IPS-18c (cell line): ENCODE measurements around the gene SMARCA2.

Experiments used
- H3K4me3 ChIP-seq: 2 replicates; pipeline ENCODE4 v1.7.0; 2013; ENCODE audit warnings: low read depth, mild to moderate bottlenecking, low read length, moderate library complexity; ENCODE audit not compliant: insufficient read depth
- H3K9me3 ChIP-seq: one replicate; pipeline ENCODE4 v1.6.1; 2013; ENCODE audit warnings: mild to moderate bottlenecking, low read length, moderate library complexity; ENCODE audit not compliant: control insufficient read depth, insufficient read depth

SMARCA2 gene

DNA sequence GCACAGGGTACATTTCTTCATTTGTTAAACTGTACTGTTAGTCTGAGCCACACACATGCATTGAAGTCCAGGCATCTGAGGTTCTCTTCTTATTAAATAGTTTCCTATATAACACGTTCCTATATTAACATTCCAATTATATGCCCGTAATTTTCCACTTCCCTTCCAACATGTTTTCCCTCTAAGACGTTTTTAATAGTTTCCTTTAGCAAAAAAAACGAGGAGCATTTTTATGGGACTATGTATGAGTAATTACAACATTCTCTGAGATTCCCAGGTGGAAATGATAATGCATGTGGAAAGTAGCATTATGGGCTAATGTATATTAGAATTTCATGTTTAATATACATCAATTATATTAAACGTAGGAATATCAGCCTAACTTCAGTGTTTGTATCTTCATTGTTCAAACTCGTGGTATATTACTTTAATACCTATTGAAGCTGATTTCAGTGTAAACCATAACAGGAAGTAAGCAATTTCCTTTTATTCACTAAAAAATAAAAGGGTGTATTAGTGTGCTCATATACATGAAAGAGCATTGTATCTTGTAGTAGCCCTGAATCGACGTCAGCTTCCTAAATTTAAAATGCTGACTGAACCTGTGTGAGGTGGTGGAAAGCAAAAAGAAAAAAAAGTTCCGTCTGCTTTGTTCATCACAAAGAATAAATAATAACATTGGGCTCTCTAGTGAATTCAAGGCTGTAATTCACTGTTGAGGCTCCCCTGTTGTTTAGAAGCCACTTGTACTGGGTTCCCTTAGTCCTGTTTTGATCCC, 11.3 kb downstream of the SMARCA2 start:
- Histone ChIP-seq H3K4me3 (no peak overlapping the region), H3K9me3 (no peaks in the 10 kb centered on the region)

DNA sequence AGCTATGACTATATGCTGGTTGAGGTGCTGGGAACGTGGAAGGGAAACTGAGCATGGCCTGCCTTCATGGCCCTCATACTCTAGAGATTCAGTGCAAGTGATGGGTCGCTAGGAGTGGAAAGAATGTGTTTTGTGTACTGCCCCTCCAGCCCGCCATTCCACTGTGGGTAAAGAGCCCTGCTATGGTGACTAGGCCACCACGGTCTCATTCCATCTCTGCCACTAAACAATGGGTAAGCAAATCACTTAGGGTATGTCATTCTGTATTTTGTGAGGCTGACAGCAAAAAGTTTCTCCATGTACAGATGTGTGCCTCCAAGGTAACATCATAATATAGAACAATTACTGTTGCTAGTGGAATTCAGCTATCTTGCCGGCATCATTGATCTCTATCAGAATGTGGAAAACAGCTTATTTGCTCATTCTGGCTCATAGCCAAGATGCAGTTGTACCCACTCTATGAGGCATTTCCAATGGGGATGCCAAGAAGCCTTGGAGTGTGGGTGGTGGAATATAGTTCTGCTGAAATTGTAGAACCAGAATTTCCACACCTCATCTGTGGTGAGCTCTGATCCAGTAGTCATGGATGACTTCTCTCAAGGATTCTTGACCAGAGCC, 12.5 kb downstream of the SMARCA2 start:
- Histone ChIP-seq H3K4me3 (no peak overlapping the region), H3K9me3 (no peaks in the 10 kb centered on the region)

DNA sequence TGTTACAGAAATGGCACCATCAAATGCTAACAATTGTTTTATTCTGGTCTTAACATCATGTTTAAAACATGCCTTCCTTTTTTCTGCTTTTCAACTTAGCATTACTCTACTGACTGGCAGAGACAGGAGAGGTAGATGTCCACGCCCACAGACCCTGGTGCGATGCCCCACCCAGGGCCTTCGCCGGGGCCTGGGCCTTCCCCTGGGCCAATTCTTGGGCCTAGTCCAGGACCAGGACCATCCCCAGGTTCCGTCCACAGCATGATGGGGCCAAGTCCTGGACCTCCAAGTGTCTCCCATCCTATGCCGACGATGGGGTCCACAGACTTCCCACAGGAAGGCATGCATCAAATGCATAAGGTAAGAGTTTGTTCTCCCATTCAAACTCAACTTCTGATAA, 13.7 kb downstream of the SMARCA2 start:
- H3K4me3 ChIP-seq: no peak overlapping the region
- no peaks in the 10 kb centered on the region for H3K9me3 ChIP-seq

DNA sequence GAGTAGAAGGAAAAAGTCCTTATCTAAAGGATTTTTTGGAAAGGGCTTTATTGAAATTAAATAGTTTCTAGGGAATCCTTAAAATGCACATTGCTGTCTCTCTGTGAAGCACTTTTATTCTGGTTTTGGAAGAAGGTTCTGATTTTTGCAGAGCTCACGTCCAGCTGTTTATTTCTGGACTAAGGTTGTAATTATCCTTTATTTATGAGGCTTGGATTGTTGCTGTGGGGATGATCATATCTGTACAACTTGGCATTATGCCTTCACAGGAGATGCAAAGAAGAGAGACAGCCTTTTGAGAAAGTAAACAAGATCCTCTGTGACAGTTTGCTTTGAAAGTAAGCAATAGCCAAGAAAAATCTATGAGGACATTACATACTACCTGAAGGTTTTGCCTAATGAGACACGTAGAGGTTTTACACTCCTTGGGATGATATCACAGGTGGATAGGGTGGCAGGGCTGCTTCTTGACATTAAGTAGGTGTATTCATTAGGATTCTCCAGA, 14.6 kb downstream of the SMARCA2 start:
- Histone ChIP-seq H3K4me3 (no peak overlapping the region), H3K9me3 (no peaks in the 10 kb centered on the region)

GRCh38 chr9:2032234-2032633, 17.1 kb downstream of the SMARCA2 start:
- H3K4me3 ChIP-seq: no peak overlapping the region

DNA sequence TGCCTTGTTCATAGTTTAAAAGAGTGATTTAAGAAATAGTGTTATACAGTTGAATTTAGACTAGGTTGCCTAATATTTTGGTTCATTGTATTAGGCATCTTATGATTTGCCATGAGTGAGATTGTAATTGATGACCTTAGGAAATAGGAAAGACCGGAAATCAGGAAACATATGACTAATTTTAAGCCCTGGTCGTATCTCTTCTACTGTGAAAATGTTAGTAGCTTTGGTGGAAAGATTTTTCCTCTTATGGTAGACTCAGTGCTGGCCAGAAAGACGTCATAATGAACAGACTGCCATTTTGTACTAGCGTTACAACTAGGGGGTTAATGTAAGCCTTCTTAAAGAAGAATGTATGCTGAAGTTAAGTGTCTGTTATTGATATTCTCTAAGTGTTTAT, 21.7 kb downstream of the SMARCA2 start:
- Histone ChIP-seq H3K4me3 (no peak overlapping the region), H3K9me3 (no peaks in the 10 kb centered on the region)

More at GRCh38 chr9:2032234-2032633, 17.1 kb downstream of the SMARCA2 start:
- no peaks in the 10 kb centered on the region for H3K9me3 ChIP-seq

DNA sequence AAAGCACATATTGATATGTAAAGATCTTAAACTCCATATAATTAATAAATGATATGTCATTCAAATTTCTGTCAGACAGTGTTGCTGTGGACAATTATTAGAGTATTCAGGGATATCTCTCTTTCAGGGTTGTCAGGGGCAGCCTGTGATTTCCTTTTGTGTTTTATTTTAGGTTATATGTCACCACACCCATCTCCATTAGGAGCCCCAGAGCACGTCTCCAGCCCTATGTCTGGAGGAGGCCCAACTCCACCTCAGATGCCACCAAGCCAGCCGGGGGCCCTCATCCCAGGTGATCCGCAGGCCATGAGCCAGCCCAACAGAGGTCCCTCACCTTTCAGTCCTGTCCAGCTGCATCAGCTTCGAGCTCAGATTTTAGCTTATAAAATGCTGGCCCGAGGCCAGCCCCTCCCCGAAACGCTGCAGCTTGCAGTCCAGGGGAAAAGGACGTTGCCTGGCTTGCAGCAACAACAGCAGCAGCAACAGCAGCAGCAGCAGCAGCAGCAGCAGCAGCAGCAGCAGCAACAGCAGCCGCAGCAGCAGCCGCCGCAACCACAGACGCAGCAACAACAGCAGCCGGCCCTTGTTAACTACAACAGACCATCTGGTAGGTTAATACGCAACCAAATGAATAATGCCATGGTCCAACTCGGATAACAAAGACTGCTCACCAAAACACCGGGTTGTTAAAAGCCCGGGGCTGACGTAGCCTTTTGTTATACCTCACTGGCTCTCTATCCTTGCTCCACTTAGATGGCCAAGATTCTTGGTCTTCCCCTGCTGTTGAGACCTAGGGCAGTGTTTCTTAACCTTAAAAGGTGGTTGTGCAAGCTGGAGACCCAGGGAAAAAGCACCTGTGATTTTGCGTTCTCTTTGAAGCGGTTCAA, 24.4 kb downstream of the SMARCA2 start:
- H3K9me3 ChIP-seq: no peaks in the 10 kb centered on the region
- no peak overlapping the region for H3K4me3 ChIP-seq

DNA sequence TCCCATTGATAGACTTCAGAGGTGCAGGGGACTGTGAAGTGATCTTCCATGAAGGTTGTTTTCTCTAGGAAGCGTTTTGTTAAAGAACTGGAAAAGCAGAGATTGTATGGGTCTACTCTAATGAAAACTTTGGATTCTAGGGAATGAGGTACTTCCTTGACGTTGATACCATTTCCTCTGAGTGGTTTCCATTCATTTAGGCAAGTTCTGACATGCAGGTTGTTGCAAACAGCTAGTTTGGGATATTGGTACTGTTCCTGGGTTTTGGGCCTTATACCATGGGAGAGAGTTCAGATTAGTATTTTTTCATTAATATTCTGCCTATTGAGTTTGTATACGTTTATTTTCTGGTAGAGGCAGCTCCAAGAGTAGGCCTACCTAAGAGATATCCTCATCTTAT, 25.7 kb downstream of the SMARCA2 start:
- Histone ChIP-seq H3K9me3 (no peaks in the 10 kb centered on the region), H3K4me3 (no peak overlapping the region)

DNA sequence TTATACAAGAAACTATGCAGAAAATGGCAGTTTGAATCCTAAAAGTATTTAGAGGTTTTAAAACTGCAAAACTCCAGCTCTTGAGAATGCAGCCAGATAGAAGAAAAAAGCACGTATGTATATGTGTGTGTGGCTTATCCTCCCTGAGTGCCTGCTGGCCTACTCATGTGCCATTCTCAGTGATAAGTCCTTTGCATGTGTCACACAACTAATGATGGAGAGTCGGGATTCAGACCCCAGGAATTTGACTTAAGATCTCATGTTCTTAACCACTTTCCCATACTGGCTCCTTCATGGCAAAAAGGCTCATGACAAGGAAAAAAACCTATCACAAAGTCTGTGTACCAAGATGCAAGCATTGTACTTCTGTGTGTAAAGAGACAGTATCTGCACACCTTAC, 26.6 kb downstream of the SMARCA2 start:
- no peak overlapping the region for H3K4me3 ChIP-seq
- H3K9me3 ChIP-seq: no peaks in the 10 kb centered on the region

GRCh38 chr9:2043243-2043642, 28.1 kb downstream of the SMARCA2 start:
- H3K9me3 ChIP-seq: no peaks in the 10 kb centered on the region
- H3K4me3 ChIP-seq: no peak overlapping the region

- no peaks in the 10 kb centered on the region for H3K9me3 ChIP-seq
- H3K4me3 ChIP-seq: no peak overlapping the region
These were observed 28.8 kb downstream of the SMARCA2 start for GRCh38 chr9:2043881-2044462.

- Histone ChIP-seq H3K4me3 (no peak overlapping the region), H3K9me3 (no peaks in the 10 kb centered on the region)
These were observed 32.1 kb downstream of the SMARCA2 start for GRCh38 chr9:2047144-2047671.

- no peak overlapping the region for H3K4me3 ChIP-seq
These were observed 32.8 kb downstream of the SMARCA2 start for GRCh38 chr9:2047916-2048315.

GRCh38 chr9:2050236-2050635, 35.1 kb downstream of the SMARCA2 start:
- H3K4me3 ChIP-seq: no peak overlapping the region
- no peaks in the 10 kb centered on the region for H3K9me3 ChIP-seq

More at GRCh38 chr9:2047916-2048315, 32.8 kb downstream of the SMARCA2 start:
- H3K9me3 ChIP-seq: no peaks in the 10 kb centered on the region

- Histone ChIP-seq H3K4me3 (no peak overlapping the region), H3K9me3 (no peaks in the 10 kb centered on the region)
These were observed 39.0 kb downstream of the SMARCA2 start for GRCh38 chr9:2053883-2054845.

- H3K4me3 ChIP-seq: no peak overlapping the region
These were observed 40.1 kb downstream of the SMARCA2 start for GRCh38 chr9:2055203-2055658.

More at GRCh38 chr9:2055203-2055658, 40.1 kb downstream of the SMARCA2 start:
- H3K9me3 ChIP-seq: no peaks in the 10 kb centered on the region
